Measurements from ENCODE around the gene RETREG1.

Gene RETREG1

DNA sequence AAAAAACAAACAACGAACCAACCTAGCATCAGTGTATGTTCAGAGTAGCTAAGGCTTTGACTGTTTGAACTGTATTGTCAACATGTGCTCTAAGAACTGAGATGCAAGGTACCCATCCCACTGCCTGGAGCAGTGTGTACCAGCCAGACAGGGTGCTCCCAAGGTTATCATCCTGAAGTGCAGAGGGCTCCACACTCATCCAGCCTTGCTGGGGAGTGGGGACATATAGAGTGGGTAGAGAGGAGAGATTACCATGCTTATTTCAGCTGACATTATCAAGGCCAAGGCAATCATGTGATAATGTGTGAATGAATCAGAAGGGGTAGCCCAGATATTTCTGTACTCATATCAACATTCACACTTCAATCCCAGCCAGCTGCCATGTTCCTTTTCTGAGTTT is 82.5 kb downstream of the RETREG1 start:
- DNase-seq (ENCODE audit: extremely low read depth in 1 of 2, low read depth in 1 of 2) = no peak

DNA sequence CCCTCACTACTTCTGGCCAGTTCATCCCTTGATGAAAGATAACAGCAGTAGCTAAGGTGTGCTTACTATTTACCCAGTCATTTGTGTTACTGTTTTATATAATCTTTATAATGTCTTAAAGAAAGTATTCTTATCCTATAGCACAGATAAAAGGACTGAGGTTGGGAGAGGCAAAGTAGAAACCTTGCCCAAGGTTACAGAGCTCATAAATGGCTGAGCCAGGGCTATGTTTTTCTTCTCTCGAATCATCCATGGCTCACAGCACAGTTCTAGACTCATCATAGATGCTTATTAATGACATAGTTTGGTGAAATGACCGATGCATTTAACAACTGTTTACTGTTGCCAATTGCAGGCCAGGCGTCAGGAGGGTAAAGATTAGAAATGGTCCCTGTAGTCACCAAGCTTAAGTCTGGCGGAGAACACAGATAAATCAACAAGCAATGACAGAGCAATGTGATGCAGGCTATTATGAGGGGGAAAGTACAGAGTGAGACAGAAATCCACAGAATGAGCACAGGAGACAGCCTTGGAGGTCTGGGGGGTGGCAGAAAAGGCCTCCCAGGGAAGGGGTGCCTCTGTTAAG is 85.6 kb downstream of the RETREG1 start:
- no peak for DNase-seq (ENCODE audit: extremely low read depth in 1 of 2, low read depth in 1 of 2)

DNA sequence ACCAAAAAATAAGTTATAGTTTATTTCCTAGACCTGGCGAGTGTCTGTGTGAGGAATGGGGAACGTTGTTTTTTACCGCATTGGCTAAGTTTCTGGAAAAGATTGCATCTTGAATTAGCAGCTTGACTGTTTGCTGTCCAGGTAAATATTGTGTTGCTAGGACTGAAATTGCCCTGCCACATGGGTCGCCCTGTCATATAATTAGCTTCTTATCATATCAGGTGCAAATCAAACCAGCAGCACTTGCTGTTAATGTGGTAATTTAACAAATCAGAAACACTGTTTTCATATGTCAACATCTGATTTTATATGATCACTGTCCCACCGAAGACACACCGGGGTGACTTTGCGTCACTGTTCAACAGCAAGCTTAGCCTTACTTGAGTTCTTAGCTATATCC is 87.5 kb downstream of the RETREG1 start:
- DNase-seq (ENCODE audit: extremely low read depth in 1 of 2, low read depth in 1 of 2) = no peak

DNA sequence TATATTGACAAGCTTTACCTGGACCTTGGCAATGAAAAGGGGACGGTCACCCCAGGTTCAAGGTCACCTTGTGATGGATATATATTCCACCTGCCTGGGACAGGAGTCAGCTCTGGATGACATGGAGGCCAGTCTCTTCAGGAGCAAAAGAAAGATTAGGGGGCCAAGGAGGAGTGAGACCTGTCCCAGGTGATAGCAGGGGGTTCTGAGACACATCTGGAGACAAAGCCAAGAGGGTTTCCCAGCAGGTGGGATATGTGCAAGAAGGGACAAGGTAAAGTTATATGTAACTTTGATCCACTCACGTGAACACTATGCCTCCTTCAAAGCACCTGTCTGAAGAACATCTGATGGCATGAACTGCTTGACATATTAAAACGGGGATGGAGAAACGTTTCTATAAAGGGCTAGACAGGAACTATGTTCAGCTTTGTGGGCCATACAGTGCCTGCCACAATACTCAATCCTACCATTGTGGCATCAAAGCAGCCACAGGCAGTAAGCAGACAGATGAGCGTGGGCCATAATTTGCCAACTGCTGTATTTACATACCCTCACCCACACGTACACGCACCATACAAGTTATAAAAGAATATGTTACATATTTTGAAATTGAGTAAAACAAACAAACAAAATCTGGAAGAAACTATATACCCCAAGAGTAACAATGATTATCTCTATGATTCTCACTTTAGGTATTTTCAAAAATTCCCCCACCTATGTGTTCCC is 88.3 kb downstream of the RETREG1 start:
- DNase-seq (ENCODE audit: extremely low read depth in 1 of 2, low read depth in 1 of 2) = no peak

DNA sequence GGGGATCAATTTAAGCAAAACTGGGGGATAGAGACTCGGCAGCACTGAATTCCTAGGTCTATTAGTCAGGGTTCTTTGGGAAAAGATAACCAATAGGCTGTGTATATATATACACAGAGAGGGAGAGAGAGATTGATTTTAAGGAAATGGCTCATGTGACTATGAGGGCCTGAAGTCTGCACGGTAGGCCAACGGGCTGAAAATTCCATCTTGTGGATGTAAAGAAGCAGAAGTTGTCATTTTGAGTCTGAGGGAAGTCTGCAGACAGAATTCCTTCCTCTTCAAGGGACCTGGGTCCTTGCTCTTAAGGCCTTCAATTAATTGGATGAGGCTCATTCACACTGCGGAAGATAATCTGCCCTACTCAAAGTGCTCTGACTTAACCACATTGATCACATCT is 91.1 kb downstream of the RETREG1 start:
- no peak for DNase-seq (ENCODE audit: extremely low read depth in 1 of 2, low read depth in 1 of 2)

DNA sequence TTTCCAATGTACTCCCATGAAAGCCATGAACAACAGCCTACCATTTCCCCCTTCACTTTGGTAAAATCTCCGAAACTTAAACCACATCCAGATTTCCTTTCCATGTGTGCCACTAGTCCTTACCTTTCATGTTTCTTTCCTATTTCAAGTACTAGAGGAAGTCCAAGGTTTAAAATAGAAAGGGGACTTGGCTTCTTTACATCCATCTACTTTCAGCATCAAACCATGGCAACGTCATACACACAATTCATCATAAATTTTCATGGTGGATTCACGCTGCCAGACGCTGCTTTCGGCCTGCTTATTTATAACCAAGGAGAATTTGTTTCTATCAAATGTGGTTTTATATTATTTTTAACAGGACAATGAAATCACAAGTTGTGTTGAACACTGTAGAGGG is 92.5 kb downstream of the RETREG1 start:
- no peak for DNase-seq (ENCODE audit: extremely low read depth in 1 of 2, low read depth in 1 of 2)

DNA sequence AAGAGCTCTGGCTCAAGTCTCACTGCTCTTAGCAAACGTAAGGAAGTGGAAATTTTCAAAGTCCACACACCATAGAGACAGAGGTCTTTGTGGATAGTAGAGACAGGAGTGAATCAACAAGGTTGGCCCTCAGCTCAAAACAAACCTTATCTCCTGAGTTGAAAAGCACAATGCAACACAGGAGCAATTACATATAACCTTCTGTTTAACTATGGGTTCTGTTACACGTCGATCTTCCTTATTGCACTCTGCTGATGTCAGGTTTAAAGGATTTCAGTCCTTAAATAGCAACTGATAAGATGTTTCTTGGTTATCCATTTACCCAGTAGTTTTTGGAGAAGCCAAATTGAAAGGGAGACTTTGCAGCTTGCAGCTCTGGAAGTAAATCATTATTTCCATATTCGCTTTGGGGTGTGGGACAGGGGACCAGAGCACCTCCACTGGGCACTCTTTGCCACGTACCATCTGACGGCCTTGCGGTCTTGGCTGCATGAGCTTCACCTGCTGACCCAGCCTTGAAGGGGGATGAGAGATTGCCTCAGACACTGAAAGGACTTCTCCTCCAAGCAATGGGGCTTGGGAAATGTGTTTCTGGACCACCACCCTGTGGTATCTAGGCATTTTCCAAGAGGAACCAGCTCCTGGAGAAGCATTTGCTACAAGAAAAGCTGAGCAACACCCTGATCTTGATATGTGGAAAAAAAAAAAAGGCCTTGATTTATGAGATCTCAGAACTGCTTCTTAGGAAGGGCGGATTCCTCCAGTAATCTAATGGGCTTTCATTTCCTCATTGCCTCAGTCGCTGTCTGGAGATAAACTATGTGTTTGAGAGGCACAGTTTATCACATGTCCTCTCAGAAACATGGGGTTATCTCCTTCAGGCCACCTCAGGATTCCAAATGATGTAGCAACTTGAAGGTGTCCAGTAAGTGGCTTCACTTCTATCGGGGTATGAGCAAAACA is 95.0 kb downstream of the RETREG1 start:
- DNase-seq (ENCODE audit: extremely low read depth in 1 of 2, low read depth in 1 of 2) = no peak

DNA sequence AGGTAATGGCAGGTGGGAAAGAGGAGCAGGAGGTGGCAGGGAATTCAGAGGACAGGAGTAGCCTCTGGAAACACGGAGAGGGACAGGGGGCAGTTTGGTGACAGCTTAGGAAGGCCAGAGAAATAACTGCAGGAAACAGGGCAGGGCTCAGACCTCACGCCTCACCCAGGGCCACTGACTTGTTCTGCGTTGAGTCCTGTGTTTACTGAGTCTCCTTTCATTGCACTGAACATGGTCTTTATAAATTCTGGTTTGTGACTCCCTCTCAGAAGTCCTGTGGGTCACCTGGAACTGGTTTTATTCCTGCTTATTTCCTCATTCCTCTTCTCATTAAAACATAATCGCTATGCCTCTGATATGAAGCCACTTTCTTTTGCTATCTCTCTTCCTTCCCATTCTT is 96.0 kb downstream of the RETREG1 start:
- no peak for DNase-seq (ENCODE audit: extremely low read depth in 1 of 2, low read depth in 1 of 2)

DNA sequence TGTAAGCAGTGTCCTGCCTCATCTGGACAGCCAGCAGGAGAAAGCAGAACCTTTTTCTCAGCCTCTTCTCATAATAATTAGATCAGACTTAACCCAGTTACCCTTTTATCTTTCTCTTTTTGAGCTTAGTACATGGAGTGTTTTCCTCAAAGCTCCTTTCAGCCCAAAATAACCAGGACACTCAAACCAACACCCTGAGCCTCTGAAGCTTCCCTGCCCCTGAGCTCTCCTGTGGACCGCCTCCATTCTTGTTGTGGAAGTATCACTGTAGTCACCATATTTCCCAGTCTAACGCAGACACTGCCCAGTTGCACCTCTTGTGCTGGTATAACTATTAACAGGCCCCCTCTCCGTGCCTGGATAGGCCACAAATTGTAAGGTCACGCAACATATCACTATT is 97.4 kb downstream of the RETREG1 start:
- DNase-seq (ENCODE audit: extremely low read depth in 1 of 2, low read depth in 1 of 2) = no peak

DNA sequence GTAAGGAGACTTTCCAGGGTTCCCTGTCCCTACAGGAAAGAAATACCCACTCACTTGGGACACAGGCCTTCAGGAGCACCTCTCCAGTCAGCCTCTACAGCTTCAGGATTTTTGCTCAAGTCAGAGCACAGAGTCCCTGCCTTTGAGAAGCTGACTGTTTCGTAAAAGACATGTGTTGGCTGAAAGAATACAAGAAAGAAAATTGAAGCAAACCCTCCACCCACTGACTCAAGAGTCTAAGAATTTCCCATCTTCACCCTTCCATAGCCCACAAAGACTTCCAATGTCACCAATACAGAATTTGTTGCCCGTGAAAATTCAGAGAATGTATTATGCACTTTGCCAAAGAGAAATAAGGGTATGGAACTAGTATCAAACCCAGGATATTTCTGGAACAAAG is 98.2 kb downstream of the RETREG1 start:
- no peak for DNase-seq (ENCODE audit: extremely low read depth in 1 of 2, low read depth in 1 of 2)

DNA sequence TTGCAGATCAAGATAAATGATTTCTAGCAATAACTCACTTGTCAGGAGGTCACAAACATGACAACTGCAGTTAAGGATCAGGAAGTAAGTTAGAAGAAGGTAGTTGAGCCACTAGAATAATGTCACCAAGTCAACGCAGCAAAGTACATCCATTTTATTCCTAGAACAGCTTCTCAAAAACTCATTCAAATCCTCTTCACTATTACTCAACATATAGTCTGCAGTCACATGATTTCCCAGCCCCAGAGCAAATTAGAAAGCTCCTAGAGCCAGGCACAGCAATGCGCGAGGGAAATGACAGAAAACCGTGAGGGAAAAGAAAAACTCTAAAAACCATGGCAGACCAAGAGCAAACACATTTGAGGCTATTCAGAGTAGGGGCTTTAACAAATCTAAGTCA is 101.3 kb downstream of the RETREG1 start:
- no peak for DNase-seq (ENCODE audit: extremely low read depth in 1 of 2, low read depth in 1 of 2)

DNA sequence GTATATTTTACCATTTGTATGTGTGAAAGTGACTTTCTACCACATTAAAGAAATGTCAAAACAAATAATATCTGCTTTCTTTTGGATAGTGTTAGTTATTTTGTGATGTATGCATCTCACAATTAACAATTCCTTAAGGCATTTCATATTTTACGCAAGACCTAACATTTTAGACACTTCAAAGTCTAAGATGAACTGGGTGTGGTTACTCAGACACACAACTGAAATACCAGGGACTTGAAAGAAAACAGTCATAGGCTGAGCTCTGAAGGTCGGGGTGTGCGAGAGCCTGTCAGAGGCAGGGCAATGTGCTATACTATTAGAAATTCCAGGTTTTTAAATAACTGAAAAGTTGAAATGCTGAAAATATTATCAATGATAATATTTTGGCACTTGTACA is 106.7 kb downstream of the RETREG1 start:
- DNase-seq (ENCODE audit: extremely low read depth in 1 of 2, low read depth in 1 of 2) = no peak

DNA sequence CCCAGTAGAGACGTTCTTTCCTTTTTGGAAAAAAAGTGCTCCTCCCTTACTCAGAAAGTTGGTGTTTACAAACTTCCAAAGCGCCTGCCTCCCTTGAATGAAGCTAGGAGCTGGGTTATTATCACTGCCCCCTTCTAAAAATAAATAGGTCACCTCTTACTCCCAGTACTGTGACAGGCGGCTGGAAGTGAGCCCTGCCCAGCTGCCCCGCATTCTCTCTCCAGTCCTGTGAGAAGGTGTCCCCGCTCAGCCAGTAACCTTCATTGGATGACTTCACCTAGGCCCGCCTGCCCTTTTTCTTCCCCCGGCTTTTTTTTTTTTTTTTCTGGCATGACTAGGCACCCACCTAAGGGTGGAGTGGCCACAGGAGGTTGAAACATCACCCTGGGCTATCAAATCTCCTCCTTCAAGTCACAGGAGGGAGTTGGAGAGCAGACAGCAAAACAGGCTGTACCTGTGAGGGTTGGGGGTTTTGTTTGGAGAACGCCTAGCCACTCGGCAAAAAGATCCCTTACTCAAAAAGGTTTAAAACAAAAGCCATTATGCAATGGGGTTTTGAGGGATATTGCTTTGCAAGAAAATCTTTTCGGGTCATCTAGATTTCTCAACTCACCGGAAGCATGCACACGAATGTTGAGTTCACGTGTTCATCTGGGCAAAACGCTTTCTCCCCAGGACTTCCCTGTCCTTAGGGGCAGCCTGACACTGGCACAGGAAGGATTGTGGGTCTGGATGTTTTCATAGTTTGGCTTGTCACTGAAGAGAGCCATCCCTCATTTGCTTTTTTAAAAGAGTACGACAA is 107.9 kb downstream of the RETREG1 start:
- no peak for DNase-seq (ENCODE audit: extremely low read depth in 1 of 2, low read depth in 1 of 2)

DNA sequence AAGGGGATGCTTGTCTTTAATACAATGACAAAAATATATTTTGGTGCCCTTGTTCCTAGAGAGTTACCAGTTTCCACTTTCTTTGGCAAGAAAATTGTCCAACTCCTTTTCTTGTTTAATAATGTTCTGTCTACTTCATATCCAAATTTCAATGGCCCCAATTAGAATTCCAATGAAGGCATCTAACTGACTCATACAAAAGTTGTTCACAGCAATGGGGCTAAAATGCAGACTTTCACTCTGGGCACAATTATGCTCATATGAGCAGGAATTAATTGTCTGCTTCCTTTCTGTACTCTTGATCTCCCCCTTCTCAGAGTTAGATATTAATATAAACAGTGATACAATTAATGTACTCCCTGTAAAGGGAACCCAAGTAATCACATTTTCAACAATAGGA is 109.1 kb downstream of the RETREG1 start:
- DNase-seq (ENCODE audit: extremely low read depth in 1 of 2, low read depth in 1 of 2) = no peak

DNA sequence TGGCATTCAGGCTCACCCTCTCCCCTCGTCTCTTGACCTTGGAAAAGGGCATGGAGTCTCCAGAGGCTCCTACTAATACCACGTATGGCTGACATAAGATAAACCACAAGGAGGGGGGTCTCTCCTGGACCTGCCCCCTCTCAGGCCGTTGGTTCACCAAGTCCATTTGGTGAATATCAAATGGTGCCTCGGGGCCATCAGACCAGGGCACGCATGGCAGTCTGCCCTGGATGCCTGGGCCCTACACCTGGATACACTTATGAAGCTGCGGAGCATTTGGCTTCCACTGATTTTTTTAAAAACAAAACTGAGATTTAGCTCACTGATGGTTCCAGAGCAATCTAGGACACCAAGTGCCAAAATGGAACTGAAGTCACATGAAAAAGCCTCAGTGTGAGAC is 110.9 kb downstream of the RETREG1 start:
- DNase-seq (ENCODE audit: extremely low read depth in 1 of 2, low read depth in 1 of 2) = no peak

DNA sequence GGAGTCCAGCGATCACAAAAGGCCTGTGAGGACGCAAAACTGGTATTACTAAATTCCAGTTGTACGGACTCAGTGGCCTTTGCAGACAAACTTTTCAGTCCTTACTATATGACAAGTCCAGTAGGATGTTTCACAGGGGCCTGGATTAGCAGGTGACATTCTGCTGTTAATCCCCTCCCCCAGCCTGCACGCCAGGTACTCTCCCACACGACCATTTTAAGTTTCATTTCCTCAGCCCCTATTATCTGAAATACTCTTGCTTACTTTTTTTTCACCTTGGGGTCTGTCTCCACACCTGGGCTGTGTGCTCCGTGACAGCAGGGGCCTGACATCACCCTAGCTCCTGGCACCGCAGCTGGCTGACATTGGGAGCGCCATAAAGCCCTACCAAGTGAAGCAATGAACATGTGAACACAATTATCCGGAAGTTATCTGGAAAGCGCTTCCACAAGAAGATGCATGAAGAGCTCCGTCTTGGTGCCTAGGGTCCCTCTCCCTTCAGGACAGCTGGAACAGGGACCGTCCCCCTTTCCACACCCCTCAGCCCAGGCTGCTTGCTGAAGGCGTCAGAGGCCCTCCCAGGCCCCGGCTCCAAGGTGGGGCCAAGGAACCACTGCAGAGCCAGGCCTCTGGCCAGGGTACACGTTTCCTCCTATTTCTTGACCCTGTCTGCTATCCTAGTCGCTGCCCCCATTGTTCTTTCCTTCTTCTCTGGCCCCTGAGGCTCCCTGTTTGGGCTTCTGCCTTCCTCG is 111.5 kb downstream of the RETREG1 start:
- no peak for DNase-seq (ENCODE audit: extremely low read depth in 1 of 2, low read depth in 1 of 2)

DNA sequence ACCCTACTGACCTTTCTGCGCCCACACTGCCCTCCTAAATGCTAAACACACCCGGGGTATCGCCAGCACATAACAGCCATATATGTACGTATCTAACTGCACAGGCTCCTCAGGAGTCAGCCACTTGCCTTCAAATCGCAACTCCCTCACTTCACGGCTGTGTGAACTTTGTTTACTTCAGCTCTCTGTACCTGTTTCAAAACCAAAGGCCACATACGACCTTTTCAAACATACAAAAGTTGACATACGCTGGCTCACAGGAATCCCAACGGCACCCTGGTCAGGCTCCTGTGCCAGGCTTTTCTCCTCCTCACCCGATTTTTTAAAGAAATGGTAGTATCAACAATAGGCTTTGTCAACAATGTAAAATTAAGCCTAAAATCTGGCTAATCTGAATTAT is 112.2 kb downstream of the RETREG1 start:
- DNase-seq (ENCODE audit: extremely low read depth in 1 of 2, low read depth in 1 of 2) = no peak

DNA sequence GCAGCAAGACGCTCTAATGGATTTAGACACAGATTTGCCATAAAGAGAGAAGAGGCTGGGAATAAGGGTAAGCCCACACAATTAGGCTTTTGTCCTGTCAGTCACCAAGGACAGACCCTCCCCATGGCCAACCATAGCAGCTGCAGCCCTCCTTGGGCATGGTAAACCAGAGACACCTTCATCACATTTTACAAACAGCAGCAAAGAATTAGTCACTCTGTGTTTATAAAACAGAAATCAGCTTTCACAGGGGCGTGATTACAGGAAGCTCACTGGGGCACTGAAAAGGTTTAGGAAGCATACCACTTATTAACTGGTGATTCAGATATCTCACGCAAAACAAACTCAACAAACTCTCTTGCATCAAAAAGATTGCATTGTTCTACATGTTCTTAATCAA is 113.9 kb downstream of the RETREG1 start:
- no peak for DNase-seq (ENCODE audit: extremely low read depth in 1 of 2, low read depth in 1 of 2)

DNA sequence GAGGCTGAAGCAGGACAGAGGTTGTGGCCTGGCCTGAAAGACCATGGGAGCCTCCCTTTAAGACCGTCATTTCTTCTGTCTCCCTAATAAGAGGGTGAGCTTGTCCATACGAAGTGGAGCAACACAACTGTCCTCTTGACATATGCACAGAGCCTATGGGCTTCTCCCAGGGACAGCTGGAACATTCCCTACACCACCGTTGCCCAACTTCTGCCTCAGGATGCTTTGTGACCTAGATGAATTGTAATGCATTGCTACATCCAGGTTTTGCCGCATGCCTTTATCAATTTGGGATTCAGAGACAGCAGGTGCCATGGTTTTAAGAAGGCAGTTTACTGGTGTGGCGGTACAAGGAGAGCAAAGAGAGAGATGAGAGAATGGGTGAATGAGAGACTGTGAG is 116.8 kb downstream of the RETREG1 start:
- DNase-seq (ENCODE audit: extremely low read depth in 1 of 2, low read depth in 1 of 2) = no peak

DNA sequence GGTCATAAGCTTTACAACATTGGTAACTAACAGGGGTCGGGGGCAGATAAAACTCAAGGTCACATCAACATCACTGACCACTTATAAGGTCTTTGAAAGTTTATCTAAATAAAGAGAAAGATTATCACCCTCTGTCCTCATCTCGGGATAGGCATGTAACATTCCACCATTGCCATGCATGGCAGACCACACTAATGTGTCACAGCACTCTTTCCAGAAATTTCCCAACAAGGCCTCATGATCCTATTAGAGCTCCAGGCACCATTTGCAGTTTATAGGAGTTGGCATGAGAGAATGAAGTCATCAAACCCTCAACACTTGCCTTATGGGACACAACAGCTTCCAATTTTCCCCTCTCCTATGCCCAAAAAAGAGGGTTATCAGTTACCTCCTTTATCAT is 119.3 kb downstream of the RETREG1 start:
- DNase-seq (ENCODE audit: extremely low read depth in 1 of 2, low read depth in 1 of 2) = no peak

All from stimulated activated CD8-positive, alpha-beta memory T cell treated with anti-CD3 and anti-CD28 coated beads, Interleukin-7, amount 100 ng/mL, for 48 hours (primary cell).